ENCODE results near the gene MAP6D1.
"Not testable (repeated sequence)": the region's sequence is repeated elsewhere in the genome, so short reads cannot be mapped to it uniquely, and the experiment has no call there.

MAP6D1 gene

DNA sequence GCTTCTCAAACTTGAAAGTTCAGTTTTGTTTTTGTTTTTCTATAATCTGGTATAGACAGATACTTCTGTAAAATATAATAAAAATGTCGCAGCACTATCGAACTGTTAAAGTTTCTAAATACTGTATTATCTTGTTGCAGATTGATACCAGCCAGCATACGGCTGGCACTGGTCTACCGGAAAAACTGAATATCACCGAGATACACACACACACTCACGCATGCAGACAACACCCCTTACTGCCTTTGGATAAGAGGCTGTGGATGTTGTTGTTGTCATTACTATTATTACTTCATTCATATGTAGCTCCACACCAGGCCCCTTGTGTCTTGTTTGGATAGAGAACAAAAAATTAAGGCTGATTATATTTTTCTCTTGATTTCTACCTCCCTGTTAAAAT is 32.4 kb downstream of the MAP6D1 start:
- peaks cover 3% of the 10 kb centered on the region for H4K20me1 ChIP-seq (ENCODE audit: insufficient read depth, low read length, poor library complexity, severe bottlenecking)

DNA sequence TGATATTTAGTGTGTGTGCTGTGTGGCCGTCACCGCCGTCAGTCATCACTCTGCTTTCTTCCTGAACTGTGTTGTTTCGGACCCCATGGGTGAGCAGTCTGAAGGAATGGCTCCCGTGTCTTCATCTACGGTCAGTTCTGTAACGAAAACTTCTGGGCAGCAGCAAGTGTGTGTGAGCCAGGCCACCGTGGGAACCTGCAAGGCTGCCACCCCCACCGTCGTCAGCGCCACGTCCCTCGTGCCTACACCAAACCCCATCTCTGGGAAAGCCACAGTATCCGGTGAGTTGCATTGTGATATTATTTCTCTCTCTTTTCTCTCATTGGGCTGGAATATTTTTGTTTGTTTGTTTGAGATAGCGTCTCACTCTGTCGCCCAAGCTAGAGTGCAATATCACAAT is 34.7 kb downstream of the MAP6D1 start:
- Histone ChIP-seq H3K9me2 (replicated peaks; ENCODE audit: low read depth, low read length) (no peaks in the 10 kb centered on the region), H4K20me1 (ENCODE audit: insufficient read depth, low read length, poor library complexity, severe bottlenecking) (peaks cover 3% of the 10 kb centered on the region), H3K79me2 (ENCODE audit: insufficient read depth, low read length) (no peaks in the 10 kb centered on the region), H3K27me3 (ENCODE audit: insufficient read depth, low read length, poor library complexity, severe bottlenecking) (no peaks in the 10 kb centered on the region), H3F3A (ENCODE audit: low read depth) (no peaks in the 10 kb centered on the region), H3K4me1 (ENCODE audit: insufficient read depth, low read length, poor library complexity, severe bottlenecking) (no peaks in the 10 kb centered on the region), H3K9ac (ENCODE audit: low read depth, low read length, poor library complexity, severe bottlenecking) (no peak overlapping the region), H3K4me2 (ENCODE audit: low read depth, low read length, poor library complexity, severe bottlenecking) (no peak overlapping the region), H2AFZ (ENCODE audit: low read length) (no peak overlapping the region), H3K9me3 (ENCODE audit: insufficient read depth, low read depth, low read length) (no peaks in the 10 kb centered on the region), H3K4me3 (ENCODE audit: low read length, poor library complexity, severe bottlenecking) (no peak overlapping the region), H3K36me3 (ENCODE audit: insufficient read depth, low read length) (peaks cover 94% of the 10 kb centered on the region)
- no peak for TF ChIP-seq CTCF (conservative IDR thresholded peaks at IDR 0.05; ENCODE audit: low read length)
- TF ChIP-seq EZH2phosphoT487 (IDR thresholded peaks at IDR 0.05; ENCODE audit: borderline replicate concordance) = no peak

More for the DNA sequence above, 32.4 kb downstream of the MAP6D1 start:
- TF ChIP-seq EZH2phosphoT487 (IDR thresholded peaks at IDR 0.05; ENCODE audit: borderline replicate concordance) (no peak), CTCF (conservative IDR thresholded peaks at IDR 0.05; ENCODE audit: low read length) (no peak)
- no peak overlapping the region for H2AFZ ChIP-seq (ENCODE audit: low read length)
- H3K4me3 ChIP-seq (ENCODE audit: low read length, poor library complexity, severe bottlenecking) = no peak overlapping the region
- no peak overlapping the region for H3K9ac ChIP-seq (ENCODE audit: low read depth, low read length, poor library complexity, severe bottlenecking)
- peaks cover 86% of the 10 kb centered on the region for H3K36me3 ChIP-seq (ENCODE audit: insufficient read depth, low read length)
- H3K4me1 ChIP-seq (ENCODE audit: insufficient read depth, low read length, poor library complexity, severe bottlenecking) = no peaks in the 10 kb centered on the region
- H3K79me2 ChIP-seq (ENCODE audit: insufficient read depth, low read length) = no peaks in the 10 kb centered on the region
- H3K27me3 ChIP-seq (ENCODE audit: insufficient read depth, low read length, poor library complexity, severe bottlenecking) = no peaks in the 10 kb centered on the region
- H3F3A ChIP-seq (ENCODE audit: low read depth) = no peaks in the 10 kb centered on the region
- no peaks in the 10 kb centered on the region for H3K9me2 ChIP-seq (replicated peaks; ENCODE audit: low read depth, low read length)
- H3K4me2 ChIP-seq (ENCODE audit: low read depth, low read length, poor library complexity, severe bottlenecking) = no peak overlapping the region
- H3K9me3 ChIP-seq (ENCODE audit: insufficient read depth, low read depth, low read length) = no peaks in the 10 kb centered on the region

DNA sequence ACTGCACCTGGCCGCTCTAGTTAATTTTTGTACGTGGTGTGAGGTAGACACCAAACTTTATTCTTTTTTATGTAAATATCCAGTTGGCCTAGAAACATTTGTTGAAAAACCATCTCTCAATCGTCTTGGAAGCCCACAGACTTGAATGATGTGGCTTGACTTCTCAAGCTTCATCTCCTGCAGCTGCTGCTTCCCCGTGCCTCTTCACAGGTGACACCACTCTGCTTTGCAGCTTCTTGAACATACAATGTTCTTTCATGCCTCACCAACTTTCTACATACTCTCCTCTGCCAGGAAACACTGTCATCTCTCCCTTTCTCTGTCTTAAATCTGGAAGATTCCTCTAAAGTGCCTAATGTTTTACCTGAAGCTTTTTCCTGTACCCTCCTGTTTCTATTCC is 35.6 kb downstream of the MAP6D1 start:
- H3K9me2 ChIP-seq (replicated peaks; ENCODE audit: low read depth, low read length) = no peaks in the 10 kb centered on the region
- no peaks in the 10 kb centered on the region for H3F3A ChIP-seq (ENCODE audit: low read depth)
- H3K79me2 ChIP-seq (ENCODE audit: insufficient read depth, low read length) = no peaks in the 10 kb centered on the region
- H2AFZ ChIP-seq (ENCODE audit: low read length) = no peak overlapping the region
- H3K27me3 ChIP-seq (ENCODE audit: insufficient read depth, low read length, poor library complexity, severe bottlenecking) = no peaks in the 10 kb centered on the region
- H3K4me3 ChIP-seq (ENCODE audit: low read length, poor library complexity, severe bottlenecking) = no peak overlapping the region
- H3K9ac ChIP-seq (ENCODE audit: low read depth, low read length, poor library complexity, severe bottlenecking) = no peak overlapping the region
- no peaks in the 10 kb centered on the region for H3K9me3 ChIP-seq (ENCODE audit: insufficient read depth, low read depth, low read length)
- peaks cover 90% of the 10 kb centered on the region for H3K36me3 ChIP-seq (ENCODE audit: insufficient read depth, low read length)
- TF ChIP-seq CTCF (conservative IDR thresholded peaks at IDR 0.05; ENCODE audit: low read length) = no peak
- no peak for TF ChIP-seq EZH2phosphoT487 (IDR thresholded peaks at IDR 0.05; ENCODE audit: borderline replicate concordance)
- H3K4me1 ChIP-seq (ENCODE audit: insufficient read depth, low read length, poor library complexity, severe bottlenecking) = no peaks in the 10 kb centered on the region
- H3K4me2 ChIP-seq (ENCODE audit: low read depth, low read length, poor library complexity, severe bottlenecking) = no peak overlapping the region
- H4K20me1 ChIP-seq (ENCODE audit: insufficient read depth, low read length, poor library complexity, severe bottlenecking) = peaks cover 3% of the 10 kb centered on the region

DNA sequence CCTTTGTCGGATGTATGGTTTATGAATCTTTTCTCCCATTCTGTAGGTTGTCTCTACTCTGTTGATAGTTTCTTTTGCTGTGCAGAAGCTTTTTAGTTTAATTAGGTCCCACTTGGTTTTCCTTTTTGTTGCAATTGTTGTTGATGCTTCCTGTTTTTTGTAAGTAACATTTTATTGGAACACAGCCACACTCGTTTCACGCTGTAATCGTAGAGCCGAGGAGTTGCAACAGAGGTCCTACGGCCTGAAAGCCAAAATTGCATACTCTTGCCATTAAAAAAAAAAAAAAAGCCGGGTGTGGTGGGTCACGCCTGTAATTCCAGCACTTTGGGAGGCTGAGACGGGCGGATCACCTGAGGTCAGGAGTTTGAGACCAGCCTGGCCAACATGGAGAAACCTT is 40.9 kb downstream of the MAP6D1 start:
- not testable (repeated sequence) for H3K27me3 ChIP-seq (ENCODE audit: insufficient read depth, low read length, poor library complexity, severe bottlenecking); H4K20me1 ChIP-seq (ENCODE audit: insufficient read depth, low read length, poor library complexity, severe bottlenecking); H3F3A ChIP-seq (ENCODE audit: low read depth); H3K9me3 ChIP-seq (ENCODE audit: insufficient read depth, low read depth, low read length); H3K4me3 ChIP-seq (ENCODE audit: low read length, poor library complexity, severe bottlenecking); H3K9ac ChIP-seq (ENCODE audit: low read depth, low read length, poor library complexity, severe bottlenecking); H3K79me2 ChIP-seq (ENCODE audit: insufficient read depth, low read length); H2AFZ ChIP-seq (ENCODE audit: low read length); H3K4me2 ChIP-seq (ENCODE audit: low read depth, low read length, poor library complexity, severe bottlenecking); H3K9me2 ChIP-seq (replicated peaks; ENCODE audit: low read depth, low read length); H3K4me1 ChIP-seq (ENCODE audit: insufficient read depth, low read length, poor library complexity, severe bottlenecking)
- H3K36me3 ChIP-seq (ENCODE audit: insufficient read depth, low read length) = peaks cover 85% of the 10 kb centered on the region; the same call in 1 of the 2 replicates

All from Loucy (cell line).